ENCODE results near the gene ZNF777. TPM values are rescaled to one million over a fixed set of nuclear protein-coding genes. Genes with fewer than 3 reads are reported as not detected.

ZNF777 gene
- total RNA-seq, 1 experiment from 2014 or later: 12.0 TPM

GRCh38 chr7:149427893-149428292 lies 33.0 kb downstream of the ZNF777 start (continued):
- TF ChIP-seq CREM (CRISPR knock-in tag; IDR thresholded peaks at IDR 0.05) (no peak), GTF2I (CRISPR knock-in tag; conservative IDR thresholded peaks at IDR 0.05) (no peak), NR2C2 (CRISPR knock-in tag; IDR thresholded peaks at IDR 0.05) (no peak), ELF4 (CRISPR knock-in tag; IDR thresholded peaks at IDR 0.05; ENCODE audit: low read depth) (no peak), IRF2 (CRISPR knock-in tag; IDR thresholded peaks at IDR 0.05; ENCODE audit: borderline replicate concordance, low read depth) (no peak), ETV6 (CRISPR knock-in tag; IDR thresholded peaks at IDR 0.05) (no peak)
- TF ChIP-seq, protein P1, sequence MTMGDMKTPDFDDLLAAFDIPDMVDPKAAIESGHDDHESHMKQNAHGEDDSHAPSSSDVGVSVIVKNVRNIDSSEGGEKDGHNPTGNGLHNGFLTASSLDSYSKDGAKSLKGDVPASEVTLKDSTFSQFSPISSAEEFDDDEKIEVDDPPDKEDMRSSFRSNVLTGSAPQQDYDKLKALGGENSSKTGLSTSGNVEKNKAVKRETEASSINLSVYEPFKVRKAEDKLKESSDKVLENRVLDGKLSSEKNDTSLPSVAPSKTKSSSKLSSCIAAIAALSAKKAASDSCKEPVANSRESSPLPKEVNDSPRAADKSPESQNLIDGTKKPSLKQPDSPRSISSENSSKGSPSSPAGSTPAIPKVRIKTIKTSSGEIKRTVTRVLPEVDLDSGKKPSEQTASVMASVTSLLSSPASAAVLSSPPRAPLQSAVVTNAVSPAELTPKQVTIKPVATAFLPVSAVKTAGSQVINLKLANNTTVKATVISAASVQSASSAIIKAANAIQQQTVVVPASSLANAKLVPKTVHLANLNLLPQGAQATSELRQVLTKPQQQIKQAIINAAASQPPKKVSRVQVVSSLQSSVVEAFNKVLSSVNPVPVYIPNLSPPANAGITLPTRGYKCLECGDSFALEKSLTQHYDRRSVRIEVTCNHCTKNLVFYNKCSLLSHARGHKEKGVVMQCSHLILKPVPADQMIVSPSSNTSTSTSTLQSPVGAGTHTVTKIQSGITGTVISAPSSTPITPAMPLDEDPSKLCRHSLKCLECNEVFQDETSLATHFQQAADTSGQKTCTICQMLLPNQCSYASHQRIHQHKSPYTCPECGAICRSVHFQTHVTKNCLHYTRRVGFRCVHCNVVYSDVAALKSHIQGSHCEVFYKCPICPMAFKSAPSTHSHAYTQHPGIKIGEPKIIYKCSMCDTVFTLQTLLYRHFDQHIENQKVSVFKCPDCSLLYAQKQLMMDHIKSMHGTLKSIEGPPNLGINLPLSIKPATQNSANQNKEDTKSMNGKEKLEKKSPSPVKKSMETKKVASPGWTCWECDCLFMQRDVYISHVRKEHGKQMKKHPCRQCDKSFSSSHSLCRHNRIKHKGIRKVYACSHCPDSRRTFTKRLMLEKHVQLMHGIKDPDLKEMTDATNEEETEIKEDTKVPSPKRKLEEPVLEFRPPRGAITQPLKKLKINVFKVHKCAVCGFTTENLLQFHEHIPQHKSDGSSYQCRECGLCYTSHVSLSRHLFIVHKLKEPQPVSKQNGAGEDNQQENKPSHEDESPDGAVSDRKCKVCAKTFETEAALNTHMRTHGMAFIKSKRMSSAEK (CRISPR knock-in tag; IDR thresholded peaks at IDR 0.05; ENCODE audit: borderline replicate concordance): no peak
- TF ChIP-seq, protein P2, sequence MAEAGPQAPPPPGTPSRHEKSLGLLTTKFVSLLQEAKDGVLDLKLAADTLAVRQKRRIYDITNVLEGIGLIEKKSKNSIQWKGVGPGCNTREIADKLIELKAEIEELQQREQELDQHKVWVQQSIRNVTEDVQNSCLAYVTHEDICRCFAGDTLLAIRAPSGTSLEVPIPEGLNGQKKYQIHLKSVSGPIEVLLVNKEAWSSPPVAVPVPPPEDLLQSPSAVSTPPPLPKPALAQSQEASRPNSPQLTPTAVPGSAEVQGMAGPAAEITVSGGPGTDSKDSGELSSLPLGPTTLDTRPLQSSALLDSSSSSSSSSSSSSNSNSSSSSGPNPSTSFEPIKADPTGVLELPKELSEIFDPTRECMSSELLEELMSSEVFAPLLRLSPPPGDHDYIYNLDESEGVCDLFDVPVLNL (CRISPR knock-in tag; IDR thresholded peaks at IDR 0.05; ENCODE audit: borderline replicate concordance, low read depth): no peak
- TF ChIP-seq, protein P3, sequence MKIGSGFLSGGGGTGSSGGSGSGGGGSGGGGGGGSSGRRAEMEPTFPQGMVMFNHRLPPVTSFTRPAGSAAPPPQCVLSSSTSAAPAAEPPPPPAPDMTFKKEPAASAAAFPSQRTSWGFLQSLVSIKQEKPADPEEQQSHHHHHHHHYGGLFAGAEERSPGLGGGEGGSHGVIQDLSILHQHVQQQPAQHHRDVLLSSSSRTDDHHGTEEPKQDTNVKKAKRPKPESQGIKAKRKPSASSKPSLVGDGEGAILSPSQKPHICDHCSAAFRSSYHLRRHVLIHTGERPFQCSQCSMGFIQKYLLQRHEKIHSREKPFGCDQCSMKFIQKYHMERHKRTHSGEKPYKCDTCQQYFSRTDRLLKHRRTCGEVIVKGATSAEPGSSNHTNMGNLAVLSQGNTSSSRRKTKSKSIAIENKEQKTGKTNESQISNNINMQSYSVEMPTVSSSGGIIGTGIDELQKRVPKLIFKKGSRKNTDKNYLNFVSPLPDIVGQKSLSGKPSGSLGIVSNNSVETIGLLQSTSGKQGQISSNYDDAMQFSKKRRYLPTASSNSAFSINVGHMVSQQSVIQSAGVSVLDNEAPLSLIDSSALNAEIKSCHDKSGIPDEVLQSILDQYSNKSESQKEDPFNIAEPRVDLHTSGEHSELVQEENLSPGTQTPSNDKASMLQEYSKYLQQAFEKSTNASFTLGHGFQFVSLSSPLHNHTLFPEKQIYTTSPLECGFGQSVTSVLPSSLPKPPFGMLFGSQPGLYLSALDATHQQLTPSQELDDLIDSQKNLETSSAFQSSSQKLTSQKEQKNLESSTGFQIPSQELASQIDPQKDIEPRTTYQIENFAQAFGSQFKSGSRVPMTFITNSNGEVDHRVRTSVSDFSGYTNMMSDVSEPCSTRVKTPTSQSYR (CRISPR knock-in tag; IDR thresholded peaks at IDR 0.05): no peak

GRCh38 chr7:149427096-149427680 lies 33.7 kb downstream of the ZNF777 start:
- DNase-seq (ENCODE audit: low spot score) (no peak), ATAC-seq (no peak)
- Mint-ChIP-seq H3K4me1 (peaks cover 8% of the 10 kb centered on the region), H3K9me3 (no peaks in the 10 kb centered on the region), H3K4me3 (no peak overlapping the region), H3K36me3 (peaks cover 4% of the 10 kb centered on the region; the same call in 1 of the 2 replicates), H3K27me3 (ENCODE audit: low read depth) (peaks cover 14% of the 10 kb centered on the region), H3K27ac (no peak overlapping the region)
- POLR2A ChIA-PET: no interaction called here
- CTCF ChIA-PET: no interaction called here
- TF ChIP-seq, protein P4, sequence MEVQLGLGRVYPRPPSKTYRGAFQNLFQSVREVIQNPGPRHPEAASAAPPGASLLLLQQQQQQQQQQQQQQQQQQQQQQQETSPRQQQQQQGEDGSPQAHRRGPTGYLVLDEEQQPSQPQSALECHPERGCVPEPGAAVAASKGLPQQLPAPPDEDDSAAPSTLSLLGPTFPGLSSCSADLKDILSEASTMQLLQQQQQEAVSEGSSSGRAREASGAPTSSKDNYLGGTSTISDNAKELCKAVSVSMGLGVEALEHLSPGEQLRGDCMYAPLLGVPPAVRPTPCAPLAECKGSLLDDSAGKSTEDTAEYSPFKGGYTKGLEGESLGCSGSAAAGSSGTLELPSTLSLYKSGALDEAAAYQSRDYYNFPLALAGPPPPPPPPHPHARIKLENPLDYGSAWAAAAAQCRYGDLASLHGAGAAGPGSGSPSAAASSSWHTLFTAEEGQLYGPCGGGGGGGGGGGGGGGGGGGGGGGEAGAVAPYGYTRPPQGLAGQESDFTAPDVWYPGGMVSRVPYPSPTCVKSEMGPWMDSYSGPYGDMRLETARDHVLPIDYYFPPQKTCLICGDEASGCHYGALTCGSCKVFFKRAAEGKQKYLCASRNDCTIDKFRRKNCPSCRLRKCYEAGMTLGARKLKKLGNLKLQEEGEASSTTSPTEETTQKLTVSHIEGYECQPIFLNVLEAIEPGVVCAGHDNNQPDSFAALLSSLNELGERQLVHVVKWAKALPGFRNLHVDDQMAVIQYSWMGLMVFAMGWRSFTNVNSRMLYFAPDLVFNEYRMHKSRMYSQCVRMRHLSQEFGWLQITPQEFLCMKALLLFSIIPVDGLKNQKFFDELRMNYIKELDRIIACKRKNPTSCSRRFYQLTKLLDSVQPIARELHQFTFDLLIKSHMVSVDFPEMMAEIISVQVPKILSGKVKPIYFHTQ (CRISPR knock-in tag; IDR thresholded peaks at IDR 0.05): no peak
- no peak for TF ChIP-seq ZBTB43 (CRISPR knock-in tag; IDR thresholded peaks at IDR 0.05)
- TF ChIP-seq NFE2L1 (CRISPR knock-in tag; IDR thresholded peaks at IDR 0.05): no peak
- TF ChIP-seq NR3C1 (CRISPR knock-in tag; conservative IDR thresholded peaks at IDR 0.05; ENCODE audit: low read depth): no peak
- no peak for TF ChIP-seq CTCF (IDR thresholded peaks at IDR 0.05)
- no peak for TF ChIP-seq RELA (CRISPR knock-in tag; IDR thresholded peaks at IDR 0.05; ENCODE audit: borderline replicate concordance)
- no peak for TF ChIP-seq SMAD4 (CRISPR knock-in tag; IDR thresholded peaks at IDR 0.05)
- TF ChIP-seq, protein P5, sequence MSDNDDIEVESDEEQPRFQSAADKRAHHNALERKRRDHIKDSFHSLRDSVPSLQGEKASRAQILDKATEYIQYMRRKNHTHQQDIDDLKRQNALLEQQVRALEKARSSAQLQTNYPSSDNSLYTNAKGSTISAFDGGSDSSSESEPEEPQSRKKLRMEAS (CRISPR knock-in tag; IDR thresholded peaks at IDR 0.05): no peak
- TF ChIP-seq, protein P6, sequence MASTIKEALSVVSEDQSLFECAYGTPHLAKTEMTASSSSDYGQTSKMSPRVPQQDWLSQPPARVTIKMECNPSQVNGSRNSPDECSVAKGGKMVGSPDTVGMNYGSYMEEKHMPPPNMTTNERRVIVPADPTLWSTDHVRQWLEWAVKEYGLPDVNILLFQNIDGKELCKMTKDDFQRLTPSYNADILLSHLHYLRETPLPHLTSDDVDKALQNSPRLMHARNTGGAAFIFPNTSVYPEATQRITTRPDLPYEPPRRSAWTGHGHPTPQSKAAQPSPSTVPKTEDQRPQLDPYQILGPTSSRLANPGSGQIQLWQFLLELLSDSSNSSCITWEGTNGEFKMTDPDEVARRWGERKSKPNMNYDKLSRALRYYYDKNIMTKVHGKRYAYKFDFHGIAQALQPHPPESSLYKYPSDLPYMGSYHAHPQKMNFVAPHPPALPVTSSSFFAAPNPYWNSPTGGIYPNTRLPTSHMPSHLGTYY (CRISPR knock-in tag; IDR thresholded peaks at IDR 0.05): no peak
- TF ChIP-seq ELF4 (CRISPR knock-in tag; IDR thresholded peaks at IDR 0.05; ENCODE audit: low read depth): no peak
- no peak for TF ChIP-seq ZNF396 (CRISPR knock-in tag; IDR thresholded peaks at IDR 0.05; ENCODE audit: borderline replicate concordance)
- no peak for TF ChIP-seq SMAD3 (CRISPR knock-in tag; IDR thresholded peaks at IDR 0.05; ENCODE audit: borderline replicate concordance)

All from WTC11 (cell line).